Measurements from ENCODE around the gene KCND3.
"Not testable (repeated sequence)": the region's sequence is repeated elsewhere in the genome, so short reads cannot be mapped to it uniquely, and the experiment has no call there.

KCND3 gene

GRCh38 chr1:111802110-111802509, 187.4 kb downstream of the KCND3 start:
- DNase-seq, result no peak

GRCh38 chr1:111801071-111801850, 188.2 kb downstream of the KCND3 start:
- peak; percentile 6 for DNase-seq

GRCh38 chr1:111799722-111800121, 189.7 kb downstream of the KCND3 start:
- DNase-seq, result not testable (repeated sequence)

DNA sequence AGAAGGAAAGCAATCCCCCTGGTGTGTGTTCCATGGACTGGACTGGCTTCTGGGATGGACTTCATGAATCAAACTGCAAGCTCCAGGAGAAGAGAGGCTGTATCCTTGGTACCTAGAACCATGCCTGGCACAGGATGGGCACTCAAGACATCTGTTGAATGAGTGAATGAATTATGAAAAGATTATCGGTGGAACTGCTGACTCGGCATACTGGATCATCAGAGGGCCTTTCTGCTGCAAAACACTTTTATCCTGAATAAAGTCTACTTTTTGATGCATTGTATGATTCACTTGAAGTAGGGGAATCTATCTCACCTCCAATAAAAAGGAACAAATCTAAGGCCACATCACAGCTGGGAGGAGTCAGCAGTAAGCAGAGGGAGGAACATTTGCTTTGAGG, 190.9 kb downstream of the KCND3 start:
- no peak for DNase-seq

GRCh38 chr1:111795401-111795800, 194.1 kb downstream of the KCND3 start:
- no peak for DNase-seq

DNA sequence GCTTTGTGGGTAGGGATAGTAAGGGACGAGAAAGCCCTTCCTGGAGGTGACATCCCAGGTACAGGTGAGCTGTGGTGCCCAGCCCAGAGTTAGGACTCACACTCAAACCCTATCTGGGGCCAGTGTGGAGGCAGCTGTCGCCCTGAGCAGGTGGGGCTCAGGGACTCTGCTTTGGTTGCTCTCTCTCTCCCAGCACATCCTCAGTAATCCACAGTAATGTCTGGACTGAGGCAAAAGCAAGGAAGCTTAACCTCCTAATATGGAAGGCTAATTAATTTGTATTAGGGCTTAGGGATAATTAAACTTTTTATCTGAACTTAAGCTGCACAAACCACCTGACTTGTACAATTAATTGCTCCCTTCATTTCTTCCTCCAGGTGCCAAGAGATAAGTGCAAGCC, 195.5 kb downstream of the KCND3 start:
- no peak for DNase-seq

DNA sequence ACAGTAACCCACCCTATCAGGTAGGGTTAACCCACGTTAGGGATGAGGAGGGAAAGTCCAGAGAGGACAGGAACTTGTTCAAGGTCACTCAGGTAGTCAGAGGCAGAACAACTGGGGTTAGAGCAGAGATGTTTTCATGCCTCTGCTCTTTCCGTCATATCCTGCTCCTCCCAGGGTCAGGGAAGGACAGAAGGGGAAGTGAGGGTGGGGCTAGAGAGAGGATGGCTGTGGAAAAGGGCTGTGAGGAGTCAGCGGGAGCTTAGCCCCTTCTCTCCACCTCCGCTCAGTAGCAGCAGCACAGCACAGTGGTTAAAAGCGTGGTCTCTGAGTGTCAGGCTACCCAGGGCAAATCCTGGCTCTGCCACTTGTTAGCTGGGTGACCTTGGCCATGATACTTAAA, 197.2 kb downstream of the KCND3 start:
- no peak for DNase-seq

- DNase-seq, result no peak
Measured at GRCh38 chr1:111791776-111792175, 197.7 kb downstream of the KCND3 start.

DNA sequence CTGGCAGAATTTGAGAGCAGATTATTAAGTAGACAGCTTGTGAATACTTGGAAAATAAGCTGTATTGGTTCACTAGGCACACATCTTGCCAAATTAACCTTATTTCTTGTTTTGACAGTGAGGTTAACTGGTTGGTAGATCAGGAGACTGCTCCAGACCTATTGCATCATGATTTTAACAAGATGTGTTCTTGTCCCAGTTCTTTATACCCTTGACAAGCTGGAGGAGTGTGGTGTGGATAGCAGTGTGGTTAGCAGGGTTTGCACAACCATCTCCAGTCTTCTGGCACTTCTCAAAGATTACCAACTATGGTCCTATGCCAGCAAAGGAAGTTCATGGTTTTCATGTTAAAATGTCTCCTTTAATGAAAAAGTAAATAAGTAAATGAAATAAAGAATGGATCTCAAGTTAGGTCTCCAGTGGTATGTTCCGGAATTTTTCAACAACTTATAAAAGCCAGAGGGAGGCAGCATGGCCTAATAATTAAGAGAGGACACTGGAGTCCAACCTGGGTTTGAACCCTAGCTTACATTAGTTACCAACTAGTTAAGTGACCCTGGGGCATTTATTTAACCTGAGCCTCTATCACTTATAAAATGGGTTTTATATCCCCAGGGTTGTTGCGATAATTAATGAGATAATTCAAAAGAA, 199.7 kb downstream of the KCND3 start:
- DNase-seq, result peak; percentile 5

- no peak for DNase-seq
Measured at GRCh38 chr1:111789142-111789541, 200.3 kb downstream of the KCND3 start.

GRCh38 chr1:111786669-111787207, 202.7 kb downstream of the KCND3 start:
- DNase-seq, result no peak

- DNase-seq, result no peak
Measured at GRCh38 chr1:111784273-111784901, 205.1 kb downstream of the KCND3 start.

GRCh38 chr1:111779546-111779945, 209.9 kb downstream of the KCND3 start:
- no peak for DNase-seq

- DNase-seq, result no peak
Measured at GRCh38 chr1:111778541-111779051, 210.9 kb downstream of the KCND3 start.

GRCh38 chr1:111778066-111778465, 211.4 kb downstream of the KCND3 start:
- no peak for DNase-seq

DNA sequence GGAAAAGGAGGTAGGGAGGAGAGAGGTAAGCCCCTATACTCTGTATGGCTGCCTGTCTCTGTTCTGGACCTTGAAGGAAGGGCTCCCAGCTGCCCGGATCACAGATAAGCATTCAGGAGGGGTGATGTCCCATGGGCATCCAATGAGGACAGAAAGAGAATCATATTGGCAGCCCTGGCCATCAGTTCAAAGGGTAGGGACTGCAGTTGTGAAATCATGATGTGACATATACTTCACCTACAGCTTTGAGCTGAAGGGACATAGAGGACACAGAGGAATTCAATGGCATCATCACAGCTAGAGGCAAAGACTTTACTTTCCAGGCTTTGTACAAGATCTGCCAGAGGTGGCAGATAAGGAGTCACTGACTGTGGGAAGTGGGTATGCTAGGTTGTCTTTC, 212.2 kb downstream of the KCND3 start:
- DNase-seq, result no peak

GRCh38 chr1:111776861-111777260, 212.6 kb downstream of the KCND3 start:
- no peak for DNase-seq

DNA sequence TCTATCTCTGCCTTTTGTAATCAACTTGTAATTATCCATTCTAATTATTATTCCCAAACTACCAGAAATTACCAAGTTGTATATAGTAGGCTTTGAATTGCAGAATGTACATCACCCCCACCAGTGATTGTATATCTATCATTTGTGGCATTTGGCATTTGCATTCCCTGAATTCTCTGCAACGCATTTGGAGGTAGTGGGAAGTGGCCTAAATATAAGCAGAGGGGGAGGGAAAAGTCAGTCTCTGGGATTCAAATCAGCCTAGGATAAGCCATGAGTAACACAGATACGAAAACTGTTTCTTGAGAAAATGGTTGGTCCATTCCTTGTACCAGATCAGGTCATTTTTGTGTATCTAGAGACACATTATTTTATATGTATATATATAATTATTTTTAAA, 213.1 kb downstream of the KCND3 start:
- DNase-seq, result no peak

DNA sequence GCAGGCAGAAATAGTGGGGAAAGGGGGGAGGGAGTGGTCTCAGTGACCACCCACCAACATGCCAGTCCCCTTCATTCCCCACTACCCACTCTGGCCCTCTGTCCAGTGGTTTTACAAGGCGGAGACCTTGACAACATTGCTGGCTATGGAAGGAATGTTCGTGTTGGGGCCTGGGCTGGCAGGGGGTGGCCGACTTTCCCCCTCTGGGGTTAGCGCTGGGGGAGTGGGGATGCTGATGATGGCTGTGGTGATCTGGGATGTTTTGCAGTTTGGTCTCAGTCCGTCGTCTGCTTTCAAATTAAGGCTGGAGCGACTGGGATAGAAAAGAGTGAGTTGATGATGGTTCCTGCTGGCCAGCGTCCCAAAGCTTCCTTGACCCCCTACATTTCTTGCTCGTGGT, 213.5 kb downstream of the KCND3 start:
- no peak for DNase-seq

DNA sequence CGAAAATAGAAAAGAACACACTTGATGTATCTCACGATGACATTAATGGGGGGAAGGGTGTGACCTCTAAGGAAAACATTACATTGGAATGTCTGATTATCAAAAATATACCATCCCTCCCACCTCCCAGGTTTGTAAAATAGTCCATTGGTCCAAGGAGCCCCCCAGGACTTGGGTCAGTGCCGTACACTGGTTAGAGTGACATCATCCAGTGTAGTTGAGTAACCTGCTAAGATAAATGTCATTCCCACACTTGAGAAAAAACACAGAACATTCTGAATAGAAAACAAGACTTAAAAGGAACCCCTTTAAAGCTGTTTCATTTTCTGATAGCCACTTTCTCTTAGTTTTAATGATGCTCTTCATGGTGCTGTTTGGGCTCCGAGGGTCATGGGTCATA, 218.6 kb downstream of the KCND3 start:
- DNase-seq, result no peak

- peak; percentile 34 for DNase-seq
Measured at GRCh38 chr1:111769517-111770146, 219.8 kb downstream of the KCND3 start.

- no peak for DNase-seq
Measured at GRCh38 chr1:111768625-111769024, 220.8 kb downstream of the KCND3 start.

- DNase-seq, result no peak
Measured at GRCh38 chr1:111768023-111768422, 221.4 kb downstream of the KCND3 start.
